H1 (cell line): Measurements from ENCODE around the gene UBR3. TPM values are rescaled to one million over a fixed set of nuclear protein-coding genes. Genes with fewer than 3 reads are reported as not detected.

Experiments used
- CTCF ChIA-PET: fragments of 300-600 bp; sonication (Branson Sonifier 250); formaldehyde crosslinking; loops from one replicate; lab custom pipeline; 2021; ENCODE audit not compliant: partially characterized antibody; lab: Charles Lee
- POLR2A ChIA-PET: fragments of 300-600 bp; sonication (Branson Sonifier 250); formaldehyde crosslinking; loops from one replicate; lab custom pipeline; 2021; ENCODE audit warnings: inconsistent platforms; ENCODE audit not compliant: partially characterized antibody; lab: Charles Lee
- DNase-seq, 2 experiments: peaks; one replicate each; pipeline versions ENCODE4 v3.0.0 to v3.0.0-alpha.2; 2010 to 2022; ENCODE audit warnings: low spot score in 2 of 2, low read depth in 1 of 2, mixed read lengths in 1 of 2
- FAIRE-seq: peaks from 2 replicates; lab custom pipeline; 2011; peaks lifted over from hg19 to GRCh38; lab: Jason Lieb, UNC
- H2AFZ ChIP-seq: 2 replicates; pipeline ENCODE4 v1.8.1; 2012; ENCODE audit warnings: low read length, inconsistent platforms
- H2AK5ac ChIP-seq: 2 replicates; pipeline ENCODE4 v1.6.1; 2013; ENCODE audit warnings: low read depth, low read length
- H2BK120ac ChIP-seq: replicated peaks from 2 replicates; pipeline ENCODE3; 2013; ENCODE audit warnings: low read depth, low read length, inconsistent platforms
- H2BK12ac ChIP-seq: 2 replicates; pipeline ENCODE4 v1.6.1; 2013; ENCODE audit warnings: low read depth, low read length
- H2BK15ac ChIP-seq: 2 replicates; pipeline ENCODE4 v1.6.1; 2013; ENCODE audit warnings: low read length
- H2BK20ac ChIP-seq: 2 replicates; pipeline ENCODE4 v1.6.1; 2013; ENCODE audit warnings: low read length
- H2BK5ac ChIP-seq: 2 replicates; pipeline ENCODE4 v1.6.1; 2013; ENCODE audit warnings: low read depth, low read length
- H3K14ac ChIP-seq: 2 replicates; pipeline ENCODE4 v1.6.1; 2013; ENCODE audit warnings: inconsistent platforms; ENCODE audit not compliant: insufficient read length
- H3K18ac ChIP-seq: 2 replicates; pipeline ENCODE4 v1.6.1; 2013; ENCODE audit warnings: low read length; ENCODE audit errors: extremely low read depth
- H3K23ac ChIP-seq: 2 replicates; pipeline ENCODE4 v1.6.1; 2013; ENCODE audit warnings: inconsistent platforms; ENCODE audit not compliant: insufficient read length
- H3K23me2 ChIP-seq: 2 replicates; pipeline ENCODE4 v1.6.1; 2013; ENCODE audit warnings: low read depth, low read length
- H3K27ac ChIP-seq: 2 replicates; pipeline ENCODE4 v1.6.1; 2011; ENCODE audit warnings: low read depth, low read length, inconsistent platforms
- H3K27me3 ChIP-seq, 4 experiments: replicated peaks in 1 of 4; 1 replicate in 1 of 4; 2 replicates in 3 of 4; pipeline versions ENCODE4 v1.6.1 to v1.8.1; 2011 to 2013; ENCODE audit warnings: low read length in 3 of 4, mild to moderate bottlenecking in 3 of 4, inconsistent platforms in 2 of 4, mixed read lengths in 2 of 4, moderate library complexity in 1 of 4; ENCODE audit not compliant: control insufficient read depth in 3 of 4, insufficient read depth in 3 of 4; ENCODE audit errors: extremely low read depth in 1 of 4
- H3K36me3 ChIP-seq, 4 experiments: 2 replicates each; pipeline versions ENCODE4 v1.6.1 to v1.8.1; 2011 to 2013; ENCODE audit warnings: mild to moderate bottlenecking in 4 of 4, low read length in 3 of 4, moderate library complexity in 2 of 4, control low read depth in 1 of 4, inconsistent platforms in 1 of 4; ENCODE audit not compliant: insufficient read depth in 4 of 4, control insufficient read depth in 2 of 4
- H3K4ac ChIP-seq: replicated peaks from 2 replicates; pipeline ENCODE3; 2013; ENCODE audit warnings: low read length, low read depth, mixed read lengths, inconsistent platforms; ENCODE audit not compliant: insufficient read length
- H3K4me1 ChIP-seq, 4 experiments: replicated peaks in 1 of 4; 1 replicate in 1 of 4; 2 replicates in 3 of 4; pipeline versions ENCODE4 v1.6.1 to v1.8.1; 2011 to 2013; ENCODE audit warnings: low read length in 3 of 4, inconsistent platforms in 2 of 4, mixed read lengths in 1 of 4; ENCODE audit not compliant: insufficient read depth in 4 of 4, control insufficient read depth in 3 of 4
- H3K4me2 ChIP-seq, 2 experiments: 2 replicates each; pipeline versions ENCODE4 v1.6.1 to v1.8.1; 2011 to 2013; ENCODE audit warnings: low read depth in 2 of 2, low read length in 2 of 2, control low read depth in 1 of 2, inconsistent platforms in 1 of 2, mild to moderate bottlenecking in 1 of 2; ENCODE audit not compliant: insufficient read depth in 1 of 2
- H3K4me3 ChIP-seq, 4 experiments: fragments of 200-600, 300-600 bp in 1 of 4; sonication (generic), shearing (Covaris generic), sonication (Bioruptor Twin) in 1 of 4; 2 replicates each; pipeline versions ENCODE4 v1.5.1 to v1.8.1; 2011 to 2016; ENCODE audit warnings: low read length in 4 of 4, low read depth in 3 of 4, control low read depth in 2 of 4, inconsistent platforms in 2 of 4, mild to moderate bottlenecking in 2 of 4, mixed read lengths in 1 of 4, moderate library complexity in 1 of 4; ENCODE audit not compliant: insufficient read depth in 2 of 4; ENCODE audit errors: extremely low read depth in 1 of 4
- H3K56ac ChIP-seq: replicated peaks from 2 replicates; pipeline ENCODE3; 2013; ENCODE audit warnings: low read depth, mild to moderate bottlenecking, mixed read lengths, low read length, inconsistent platforms; ENCODE audit not compliant: insufficient read length
- H3K79me1 ChIP-seq: 2 replicates; pipeline ENCODE4 v1.6.1; 2013; ENCODE audit warnings: low read depth, low read length, control low read depth
- H3K79me2 ChIP-seq, 2 experiments: 2 replicates each; pipeline versions ENCODE4 v1.6.1 to v1.8.1; 2012 to 2013; ENCODE audit warnings: low read length in 2 of 2, mild to moderate bottlenecking in 2 of 2, inconsistent platforms in 1 of 2; ENCODE audit not compliant: insufficient read depth in 2 of 2, control insufficient read depth in 1 of 2
- H3K9ac ChIP-seq, 4 experiments: replicated peaks in 1 of 4; 1 replicate in 1 of 4; 2 replicates in 3 of 4; pipeline versions ENCODE4 v1.6.1 to v1.8.1; 2011 to 2013; ENCODE audit warnings: low read depth in 3 of 4, low read length in 3 of 4, control low read depth in 2 of 4, mild to moderate bottlenecking in 2 of 4, moderate library complexity in 2 of 4, inconsistent platforms in 1 of 4; ENCODE audit errors: extremely low read depth in 1 of 4
- H3K9me3 ChIP-seq, 2 experiments: 2 replicates each; pipeline versions ENCODE4 v1.6.1 to v1.8.1; 2012 to 2013; ENCODE audit warnings: mild to moderate bottlenecking in 2 of 2, moderate library complexity in 2 of 2, control low read depth in 1 of 2, inconsistent platforms in 1 of 2, low read depth in 1 of 2, low read length in 1 of 2, mixed read lengths in 1 of 2; ENCODE audit not compliant: insufficient read depth in 2 of 2
- H4K20me1 ChIP-seq, 2 experiments: replicated peaks in 1 of 2; 2 replicates each; pipeline versions ENCODE3 to v1.8.1; 2011 to 2013; ENCODE audit warnings: inconsistent platforms in 2 of 2, low read length in 2 of 2, mild to moderate bottlenecking in 1 of 2; ENCODE audit not compliant: insufficient read depth in 2 of 2, control insufficient read depth in 1 of 2
- H4K5ac ChIP-seq: 2 replicates; pipeline ENCODE4 v1.6.1; 2013; ENCODE audit warnings: low read length, low read depth, mixed read lengths, inconsistent platforms; ENCODE audit not compliant: insufficient read length
- H4K8ac ChIP-seq: 2 replicates; pipeline ENCODE4 v1.8.0; 2013; ENCODE audit warnings: mild to moderate bottlenecking, moderate library complexity, low read length, inconsistent platforms; ENCODE audit not compliant: insufficient read depth; ENCODE audit errors: extremely low read depth
- H4K91ac ChIP-seq: replicated peaks from 2 replicates; pipeline ENCODE3; 2013; ENCODE audit warnings: low read length, mixed read lengths, inconsistent platforms; ENCODE audit not compliant: insufficient read length
- CHD1 ChIP-seq: IDR thresholded peaks from 2 replicates; pipeline ENCODE4 v1.6.1; 2012; ENCODE audit warnings: low read depth, low read length, improper control_type of control experiment
- GABPA ChIP-seq: IDR thresholded peaks from 2 replicates; pipeline ENCODE4 v1.6.1; 2011; ENCODE audit warnings: mild to moderate bottlenecking, low read length, moderate library complexity, borderline replicate concordance; ENCODE audit not compliant: insufficient read depth
- HDAC2 ChIP-seq, 2 experiments: fragments of 300-600 bp in 1 of 2; sonication (generic) in 1 of 2; IDR thresholded peaks; 2 replicates each; pipeline ENCODE4 v1.6.1; 2011 to 2012; ENCODE audit warnings: low read depth in 2 of 2, low read length in 2 of 2, mild to moderate bottlenecking in 2 of 2, moderate library complexity in 2 of 2, borderline replicate concordance in 1 of 2, inconsistent platforms in 1 of 2
- HDAC6 ChIP-seq: IDR thresholded peaks from one replicate; pipeline ENCODE4 v1.7.1; 2012; ENCODE audit warnings: low read depth, mild to moderate bottlenecking, inconsistent platforms, low read length, moderate library complexity
- KDM1A ChIP-seq: fragments of 200-600, 300-600 bp; sonication (generic); IDR thresholded peaks from 2 replicates; pipeline ENCODE4 v1.7.1; 2016; ENCODE audit warnings: mild to moderate bottlenecking, low read length, borderline replicate concordance
- MAX ChIP-seq: IDR thresholded peaks from 2 replicates; pipeline ENCODE4 v1.6.1; 2012; ENCODE audit warnings: inconsistent platforms
- NRF1 ChIP-seq: IDR thresholded peaks from 2 replicates; pipeline ENCODE4 v1.6.1; 2011; ENCODE audit warnings: mild to moderate bottlenecking, low read depth, low read length, improper control_type of control experiment
- RAD21 ChIP-seq, 2 experiments: IDR thresholded peaks in 1 of 2; conservative IDR thresholded peaks in 1 of 2; 2 replicates each; pipeline ENCODE4 v1.6.1; 2011; ENCODE audit warnings: low read depth in 2 of 2, low read length in 2 of 2, improper control_type of control experiment in 1 of 2, inconsistent platforms in 1 of 2, mild to moderate bottlenecking in 1 of 2, moderate library complexity in 1 of 2
- WGBS, 2 experiments: shearing (Covaris generic) in 1 of 2; methylation state at CpG; one replicate each; pipeline versions ENCODE4 v1.1.6 to v1.1.7; 2013 to 2015; ENCODE audit warnings: low lambda C conversion rate in 2 of 2, mixed read lengths in 2 of 2, inconsistent platforms in 1 of 2, low coverage in 1 of 2, missing lambda C conversion rate in 1 of 2; ENCODE audit not compliant: insufficient replicate concordance in 2 of 2, insufficient coverage in 1 of 2, insufficient read length in 1 of 2; ENCODE audit errors: extremely low coverage in 1 of 2, missing lambda C conversion rate in 1 of 2; 5-methylcytosine and 5-hydroxymethylcytosine counted together
- polyA plus RNA-seq, 7 experiments: library from polyadenylated mRNA; depleted of rRNA in 3 of 7; stranded (reverse) in 5 of 7; unstranded in 2 of 7; fragments of >200 nt in 5 of 7; fragments of 200-250 nt in 2 of 7; gene quantifications; 1 replicate in 5 of 7; 2 replicates in 1 of 7; 4 replicates in 1 of 7; pipeline versions ENCODE4 v1.2.1 to v1.2.3, GENCODE V29; 2011 to 2013; ENCODE audit warnings: missing spikeins in 2 of 7, mixed read lengths in 2 of 7
- total RNA-seq: library from RNA; stranded (reverse); fragmentation: NEBNext Ultra II Directional; extraction: Animal tissue kit (Norgen Biotek cat#: 25700); gene quantifications from 2 replicates; pipeline ENCODE4 v1.2.1, GENCODE V29; 2021

Gene UBR3
- total and polyA plus RNA-seq, 2 of the 8 experiments (the other 6 are each of a cell fraction or from before 2014, with no cell fraction given): 3.7 to 17.7 TPM

- H2AK5ac ChIP-seq: no peak within 1 kb of the TSS
- peaks cover 4% of the 10 kb centered on the region for H3K79me1 ChIP-seq
- peak within 1 kb of the TSS; percentile 67 for H4K5ac ChIP-seq
- peak within 1 kb of the TSS; percentile 93 for H3K18ac ChIP-seq
- peak within 1 kb of the TSS; percentile 83; the same call in 1 of the 2 replicates for H4K8ac ChIP-seq
- peak; percentile 65 to 94 for DNase-seq
- H3K79me2 ChIP-seq: peaks cover 0 to 24% of the 10 kb centered on the region in 2 experiments; a peak in 2 of 4 replicates
- no peak within 1 kb of the TSS for H3K23ac ChIP-seq
- WGBS, 2 experiments: 8% methylated on average over 52 of the region's 61 CpGs; no CpG with 5 or more reads in 1 of the 2 experiments
- H3K27me3 ChIP-seq: no peaks in the 10 kb centered on the region
- peak within 1 kb of the TSS; percentile 54; the same call in 1 of the 2 replicates for H3K27ac ChIP-seq
- H3K23me2 ChIP-seq: peaks cover 13% of the 10 kb centered on the region
- 0 out of 2 replicates have a peak within 1 kb of the TSS, but pooled peaks have one; percentile 35 for H2BK5ac ChIP-seq
- H3K4ac ChIP-seq: no peak within 1 kb of the TSS
- H2AFZ ChIP-seq: peak within 1 kb of the TSS; percentile 79; the same call in 1 of the 2 replicates
- peak within 1 kb of the TSS; percentile 39 to 78 (median 72); a peak in 6 of 7 replicates for H3K9ac ChIP-seq
- H3K56ac ChIP-seq: peak within 1 kb of the TSS; percentile 55
- no peak within 1 kb of the TSS for H3K14ac ChIP-seq
- H4K20me1 ChIP-seq: peaks cover 8 to 12% of the 10 kb centered on the region in 2 experiments
- H3K4me3 ChIP-seq: peak within 1 kb of the TSS; percentile 59 to 85 (median 76)
- H3K9me3 ChIP-seq: no peaks in the 10 kb centered on the region
- H3K4me1 ChIP-seq: peaks cover 0 to 10% (median 3%) of the 10 kb centered on the region in 4 experiments; a peak in 4 of 7 replicates
- no peak within 1 kb of the TSS for H2BK20ac ChIP-seq
- H2BK120ac ChIP-seq: no peak within 1 kb of the TSS
- no peak for FAIRE-seq
- ChIA-PET CTCF (interaction anchor here (0.5 to 3.1 kb wide), 15 partner anchors 9 to 555 kb away, joined by 3 to 14 read pairs (median 3); no protein-coding TSS in a partner anchor), POLR2A (interaction anchor here (0.5 to 2.3 kb wide), 8 partner anchors 9 to 413 kb away, joined by 3 to 6 read pairs (median 3); no protein-coding TSS in a partner anchor)
- peak within 1 kb of the TSS; percentile 83 to 93 for H3K4me2 ChIP-seq
- H2BK15ac ChIP-seq: no peak within 1 kb of the TSS
- peak within 1 kb of the TSS; percentile 0; the same call in 1 of the 2 replicates for H2BK12ac ChIP-seq
- H4K91ac ChIP-seq: peak within 1 kb of the TSS; percentile 83
- peaks cover 0 to 15% (median 1%) of the 10 kb centered on the region in 4 experiments; a peak in 3 of 8 replicates for H3K36me3 ChIP-seq
- TF ChIP-seq MAX: peak; percentile 90
- peak in 1 of 2 experiments; percentile 47; a peak in 1 of 4 replicates for TF ChIP-seq HDAC2 (IDR thresholded peaks at IDR 0.05; ENCODE audit: borderline replicate concordance in 1 of 2, low read depth in 2 of 2, low read length in 2 of 2)
- TF ChIP-seq NRF1: 0 out of 2 replicates have a peak, but pooled peaks have one; percentile 8
- TF ChIP-seq RAD21 (IDR thresholded peaks at IDR 0.05 in 1 of 2, conservative IDR thresholded peaks at IDR 0.05 in 1 of 2; ENCODE audit: low read depth in 2 of 2, low read length in 2 of 2): peak; percentile 75 to 82
- no peak for TF ChIP-seq GABPA
- TF ChIP-seq HDAC6: no peak
- TF ChIP-seq CHD1: no peak
- TF ChIP-seq KDM1A: peak; percentile 48; the same call in 1 of the 2 replicates
Observed at GRCh38 chr2:169824373-169825333, 2.6 kb upstream of the UBR3 start, which contains the start of gene METTL5. Gene METTL5 (minus strand): TSS chr2:169824905. CDS start chr2:169824597, 308 bp downstream.
